Right cardiac atrium (tissue), 5 donors: ENCODE measurements around the gene XIST. TPM values are rescaled to one million over a fixed set of nuclear protein-coding genes. Genes with fewer than 3 reads are reported as not detected.

Experiments
- ATAC-seq, 2 donors: fragments of 200-7000 bp; cut with Tn5 transposase; one replicate each; pipeline versions ENCODE4 v1.8.0 to v1.9.1; 2020; ENCODE audit warnings: moderate library complexity in 2 of 2, mild to moderate bottlenecking in 1 of 2
- DNase-seq, 3 donors: peaks; one replicate each; pipeline ENCODE4 v3.0.0-alpha.2; 2020
- H3K27ac ChIP-seq: one replicate; pipeline ENCODE4 v1.5.1; 2013; ENCODE audit warnings: mild to moderate bottlenecking, low read length, control low read depth, moderate library complexity
- H3K27me3 ChIP-seq: one replicate; pipeline ENCODE4 v1.6.1; 2013; ENCODE audit not compliant: control insufficient read depth, insufficient read depth
- H3K4me1 ChIP-seq: one replicate; pipeline ENCODE4 v1.6.1; 2013; ENCODE audit warnings: low read length; ENCODE audit not compliant: control insufficient read depth, insufficient read depth
- H3K4me3 ChIP-seq: one replicate; pipeline ENCODE4 v1.5.1; 2013; ENCODE audit warnings: low read length, control low read depth
- H3K9me3 ChIP-seq: one replicate; pipeline ENCODE4 v1.6.1; 2013; ENCODE audit warnings: low read length; ENCODE audit not compliant: control insufficient read depth
- WGBS: extraction: QIAGEN DNeasy Blood & Tissue Kit; methylation state at CpG from one replicate; pipeline ENCODE4 v1.1.7; 2013; 5-methylcytosine and 5-hydroxymethylcytosine counted together
- intact Hi-C, 4 donors: fragments of 100-400 bp; cut with DNase I; formaldehyde crosslinking; loops; one replicate each; pipeline versions ENCODE4 v1.11.0 to v1.14.0; 2022 to 2023
- polyA plus RNA-seq: library from polyadenylated mRNA; stranded (reverse); fragments of 200-250 nt; gene quantifications from one replicate; pipeline ENCODE4 v1.2.3, GENCODE V29; 2013
- total RNA-seq, 4 donors: library from RNA; stranded (reverse); fragmentation: NEBNext Ultra II Directional; extraction: Animal tissue kit (Norgen Biotek cat#: 25700); gene quantifications; one replicate each; pipeline ENCODE4 v1.2.1, GENCODE V29; 2021
- donor health status: healthy with polysubstance abuse.
- donor health status: DM: no; HTN: yes; CAD: no.
- donor health status: DM: no; HTN: no; CAD: no.
- donor health status: DM: no; HTN: yes; CAD: no; lungs with severe emphysema.
- donor health status: DM: yes; HTN: yes; CAD: no.

The XIST gene
- total and polyA plus RNA-seq, 5 donors: 0.29 to 141 (median 1.4) TPM

- Histone ChIP-seq H3K4me3 (no peak overlapping the region), H3K4me1 (no peaks in the 10 kb centered on the region), H3K27me3 (no peaks in the 10 kb centered on the region), H3K9me3 (no peaks in the 10 kb centered on the region), H3K27ac (no peak overlapping the region)
- intact Hi-C loops: no loop called here
- no peak for DNase-seq
- ATAC-seq: no peak
- 45% methylated on average over 1 of the region's 1 CpG for WGBS
Measured at GRCh38 chrX:73839152-73839551, 13.4 kb downstream of the XIST start.

GRCh38 chrX:73838123-73838522, 14.4 kb downstream of the XIST start:
- ATAC-seq (no peak), DNase-seq (no peak)
- WGBS: 96% methylated on average over 3 of the region's 3 CpGs
- Histone ChIP-seq H3K27me3 (no peaks in the 10 kb centered on the region), H3K4me3 (no peak overlapping the region), H3K9me3 (no peaks in the 10 kb centered on the region), H3K27ac (no peak overlapping the region), H3K4me1 (no peaks in the 10 kb centered on the region)
- intact Hi-C loops: no loop called here

- no peak for ATAC-seq
- intact Hi-C loops: no loop called here
- DNase-seq: no peak
- no peaks in the 10 kb centered on the region for H3K9me3 ChIP-seq
- no peaks in the 10 kb centered on the region for H3K27me3 ChIP-seq
- H3K4me3 ChIP-seq: no peak overlapping the region
- no peak overlapping the region for H3K27ac ChIP-seq
- WGBS: 44% methylated on average over 1 of the region's 1 CpG
- no peaks in the 10 kb centered on the region for H3K4me1 ChIP-seq
Measured at GRCh38 chrX:73836956-73837477, 15.5 kb downstream of the XIST start.

- intact Hi-C loops: no loop called here
- DNase-seq: no peak
- Histone ChIP-seq H3K4me3 (no peak overlapping the region), H3K4me1 (no peaks in the 10 kb centered on the region), H3K9me3 (no peaks in the 10 kb centered on the region), H3K27me3 (no peaks in the 10 kb centered on the region), H3K27ac (no peak overlapping the region)
- no peak for ATAC-seq
- WGBS: 77% methylated on average over 3 of the region's 3 CpGs
Measured at GRCh38 chrX:73834219-73834618, 18.3 kb downstream of the XIST start.

- ATAC-seq: no peak
- no peaks in the 10 kb centered on the region for H3K4me1 ChIP-seq
Measured at GRCh38 chrX:73832319-73832718, 20.2 kb downstream of the XIST start.

GRCh38 chrX:73831500-73831899, 21.0 kb downstream of the XIST start:
- no peak overlapping the region for H3K27ac ChIP-seq
- no peaks in the 10 kb centered on the region for H3K4me1 ChIP-seq
- DNase-seq: no peak
- no peaks in the 10 kb centered on the region for H3K27me3 ChIP-seq
- no peak for ATAC-seq
- H3K4me3 ChIP-seq: no peak overlapping the region
- no peaks in the 10 kb centered on the region for H3K9me3 ChIP-seq
- intact Hi-C loops: no loop called here
- 59% methylated on average over 2 of the region's 2 CpGs for WGBS

More at GRCh38 chrX:73832319-73832718, 20.2 kb downstream of the XIST start:
- WGBS: 87% methylated on average over 4 of the region's 4 CpGs
- Histone ChIP-seq H3K9me3 (no peaks in the 10 kb centered on the region), H3K4me3 (no peak overlapping the region), H3K27me3 (no peaks in the 10 kb centered on the region), H3K27ac (no peak overlapping the region)
- no peak for DNase-seq
- intact Hi-C loops: no loop called here

- intact Hi-C loops: no loop called here
Measured at GRCh38 chrX:73830489-73831414, 21.8 kb downstream of the XIST start.

GRCh38 chrX:73829890-73830466, 22.5 kb downstream of the XIST start:
- intact Hi-C loops: no loop called here
- Histone ChIP-seq H3K4me3 (no peak overlapping the region), H3K4me1 (no peaks in the 10 kb centered on the region), H3K9me3 (no peaks in the 10 kb centered on the region), H3K27ac (no peak overlapping the region), H3K27me3 (no peaks in the 10 kb centered on the region)
- ATAC-seq: no peak
- 82% methylated on average over 5 of the region's 5 CpGs for WGBS
- DNase-seq: no peak

More at GRCh38 chrX:73830489-73831414, 21.8 kb downstream of the XIST start:
- 79% methylated on average over 9 of the region's 9 CpGs for WGBS
- no peak overlapping the region for H3K4me3 ChIP-seq
- H3K9me3 ChIP-seq: no peaks in the 10 kb centered on the region
- H3K27me3 ChIP-seq: no peaks in the 10 kb centered on the region
- ATAC-seq (no peak), DNase-seq (no peak)
- no peaks in the 10 kb centered on the region for H3K4me1 ChIP-seq
- no peak overlapping the region for H3K27ac ChIP-seq

GRCh38 chrX:73828080-73828720, 24.3 kb downstream of the XIST start:
- H3K27me3 ChIP-seq: no peaks in the 10 kb centered on the region
- no peak for ATAC-seq
- H3K4me1 ChIP-seq: no peaks in the 10 kb centered on the region
- WGBS: 84% methylated on average over 2 of the region's 2 CpGs
- intact Hi-C loops: no loop called here
- no peak overlapping the region for H3K27ac ChIP-seq
- no peaks in the 10 kb centered on the region for H3K9me3 ChIP-seq
- no peak for DNase-seq
- H3K4me3 ChIP-seq: no peak overlapping the region

- 67% methylated on average over 4 of the region's 4 CpGs for WGBS
- Histone ChIP-seq H3K9me3 (no peaks in the 10 kb centered on the region), H3K4me3 (no peak overlapping the region), H3K27ac (no peak overlapping the region), H3K27me3 (no peaks in the 10 kb centered on the region), H3K4me1 (no peaks in the 10 kb centered on the region)
- intact Hi-C loops: no loop called here
- DNase-seq: no peak
- ATAC-seq: no peak
Measured at GRCh38 chrX:73827406-73827805, 25.1 kb downstream of the XIST start.

GRCh38 chrX:73826996-73827395, 25.5 kb downstream of the XIST start:
- no peak overlapping the region for H3K27ac ChIP-seq
- H3K9me3 ChIP-seq: no peaks in the 10 kb centered on the region
- 84% methylated on average over 5 of the region's 5 CpGs for WGBS
- ATAC-seq (no peak), DNase-seq (no peak)
- H3K4me3 ChIP-seq: no peak overlapping the region
- H3K27me3 ChIP-seq: no peaks in the 10 kb centered on the region
- no peaks in the 10 kb centered on the region for H3K4me1 ChIP-seq
- intact Hi-C loops: no loop called here
